ENCODE measurements around the gene PSME3. TPM values are rescaled to one million over a fixed set of nuclear protein-coding genes. Genes with fewer than 3 reads are reported as not detected.

The PSME3 gene
- total and polyA plus RNA-seq, 9 of the 15 experiments (the other 6 are each of a cell fraction or from before 2014, with no cell fraction given), result 31.2 to 275 (median 141) TPM

DNA sequence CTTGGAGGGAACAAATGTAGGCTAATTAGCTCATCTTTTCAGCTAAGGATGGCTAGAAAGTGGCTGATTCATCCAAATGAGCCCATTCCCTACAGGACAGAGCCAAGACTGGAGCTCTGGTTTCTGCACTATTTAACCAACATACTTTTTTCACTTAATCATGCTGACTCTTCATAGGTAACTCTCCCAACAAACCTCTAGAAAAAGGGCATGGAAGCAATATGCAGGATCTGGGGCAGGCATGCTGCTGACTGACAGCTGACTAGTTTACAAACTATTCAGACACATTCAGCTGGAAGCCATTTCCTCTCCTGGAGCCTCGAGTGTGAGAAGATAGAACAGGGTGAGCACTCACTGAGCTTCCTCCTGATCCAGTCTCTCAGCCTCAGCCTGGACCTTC, 15.3 kb upstream of the PSME3 start:
- Histone ChIP-seq H3K79me2 (ENCODE audit: control insufficient read depth, insufficient read depth, low read length) (peaks cover 13% of the 10 kb centered on the region), H3K9me3 (replicated peaks; ENCODE audit: control insufficient read depth, insufficient read depth, low read depth, low read length) (no peaks in the 10 kb centered on the region), H3K27ac (ENCODE audit: extremely low read depth, low read depth, low read length) (no peak overlapping the region), H3K4me3 (no peak overlapping the region), H3K9me1 (ENCODE audit: control insufficient read depth, insufficient read depth, low read length) (no peaks in the 10 kb centered on the region), H3K27me3 (ENCODE audit: control insufficient read depth in 2 of 2, insufficient read depth in 2 of 2, low read length in 2 of 2) (no peaks in the 10 kb centered on the region), H3K4me1 (replicated peaks in 1 of 2; ENCODE audit: control insufficient read depth in 2 of 2, insufficient read depth in 2 of 2, low read length in 2 of 2) (no peaks in the 10 kb centered on the region), H3K36me3 (ENCODE audit: control insufficient read depth, insufficient read depth, low read length) (peaks cover 92% of the 10 kb centered on the region), H3K4me2 (ENCODE audit: insufficient read depth, low read length) (no peak overlapping the region), H2AFZ (ENCODE audit: low read depth, low read length) (no peak overlapping the region), H4K20me1 (replicated peaks; ENCODE audit: control insufficient read depth, insufficient read depth, low read length) (no peaks in the 10 kb centered on the region), H3K9ac (ENCODE audit: insufficient read depth in 1 of 2, low read depth in 2 of 2, low read length in 2 of 2) (no peak overlapping the region; a peak in 1 of 4 replicates)
- FAIRE-seq (no peak), ATAC-seq (no peak), DNase-seq (ENCODE audit: extremely low read depth in 1 of 4, low spot score in 3 of 4) (no peak)
- 71% methylated on average over 1 of the region's 1 CpG for WGBS (ENCODE audit: insufficient coverage, low coverage, missing lambda C conversion rate)
- in situ Hi-C loops (cut with MboI) (no loop called here), intact Hi-C loops (cut with micrococcal nuclease) (no loop called here)
- ChIA-PET CTCF (ENCODE audit: low intra/inter-chr PET ratio) (no interaction called here), POLR2A (interaction anchor here (0.6 to 1.4 kb wide), 10 partner anchors 12 to 895 kb away, joined by 3 to 7 read pairs (median 3); partner anchors contain the start of genes COA3, PSME3 and VPS25)
- BruUV-seq (replicated peaks), result no TSS peak
- TF ChIP-seq, protein P1, sequence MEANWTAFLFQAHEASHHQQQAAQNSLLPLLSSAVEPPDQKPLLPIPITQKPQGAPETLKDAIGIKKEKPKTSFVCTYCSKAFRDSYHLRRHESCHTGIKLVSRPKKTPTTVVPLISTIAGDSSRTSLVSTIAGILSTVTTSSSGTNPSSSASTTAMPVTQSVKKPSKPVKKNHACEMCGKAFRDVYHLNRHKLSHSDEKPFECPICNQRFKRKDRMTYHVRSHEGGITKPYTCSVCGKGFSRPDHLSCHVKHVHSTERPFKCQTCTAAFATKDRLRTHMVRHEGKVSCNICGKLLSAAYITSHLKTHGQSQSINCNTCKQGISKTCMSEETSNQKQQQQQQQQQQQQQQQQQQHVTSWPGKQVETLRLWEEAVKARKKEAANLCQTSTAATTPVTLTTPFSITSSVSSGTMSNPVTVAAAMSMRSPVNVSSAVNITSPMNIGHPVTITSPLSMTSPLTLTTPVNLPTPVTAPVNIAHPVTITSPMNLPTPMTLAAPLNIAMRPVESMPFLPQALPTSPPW (CRISPR knock-in tag; IDR thresholded peaks at IDR 0.05), result no peak
- TF ChIP-seq STAT5B (CRISPR knock-in tag; IDR thresholded peaks at IDR 0.05) (no peak), DDX20 (tag; IDR thresholded peaks at IDR 0.05; ENCODE audit: low read depth) (no peak), POU5F1 (IDR thresholded peaks at IDR 0.05; ENCODE audit: borderline replicate concordance, low read depth, low read length, partially characterized antibody) (no peak), MAZ (CRISPR knock-in tag; conservative IDR thresholded peaks at IDR 0.05 in 1 of 2, IDR thresholded peaks at IDR 0.05 in 1 of 2) (no peak), SREBF2 (CRISPR knock-in tag; IDR thresholded peaks at IDR 0.05) (no peak), SMARCA5 (IDR thresholded peaks at IDR 0.05) (no peak), SAFB2 (IDR thresholded peaks at IDR 0.05; ENCODE audit: borderline replicate concordance, low read depth, low read length, severe bottlenecking) (no peak), ZNF449 (CRISPR knock-in tag; IDR thresholded peaks at IDR 0.05) (no peak), ZBTB5 (IDR thresholded peaks at IDR 0.05) (no peak), ZNF384 (IDR thresholded peaks at IDR 0.05; ENCODE audit: low read depth, low read length) (no peak), ZNF589 (CRISPR knock-in tag; IDR thresholded peaks at IDR 0.05; ENCODE audit: low read depth) (no peak), JUN (IDR thresholded peaks at IDR 0.05; ENCODE audit: borderline replicate concordance, low read depth, low read length) (no peak), JUN (CRISPR knock-in tag; IDR thresholded peaks at IDR 0.05; ENCODE audit: borderline replicate concordance) (no peak)

Measured in K562 (cell line).